K562 treated with DMSO at 1 percent for 48 hours (cell line): Measurements from ENCODE around the gene ZFP30. TPM values are rescaled to one million over a fixed set of nuclear protein-coding genes. Genes with fewer than 3 reads are reported as not detected.

Experiments
- total RNA-seq: library from RNA; unstranded; fragments of 300-600 nt; gene quantifications from 2 replicates; pipeline ENCODE4 v1.2.3, GENCODE V29; 2022; ENCODE audit warnings: low replicate concordance; ENCODE audit errors: extremely low read depth

Gene ZFP30
- not detected in 2 replicates for total RNA-seq

GRCh38 chr19:37655301-37655688 is at the start of gene ZFP30:
Gene ZFP30 (minus strand): TSS chr19:37655465. CDS start chr19:37647822, 7,643 bp downstream.

GRCh38 chr19:37594304-37594981 is 60.8 kb downstream of the ZFP30 start, which contains the start of the genes ZNF540 and ZNF571:
Gene ZNF540 (plus strand): TSS chr19:37594876. CDS start chr19:37598448, 3,572 bp downstream.
Gene ZNF571 (minus strand): TSS chr19:37594792. CDS start chr19:37586676, 8,116 bp downstream.

Other genes starting within 250 kb of the ZFP30 start
- not detected in 2 replicates for gene ZNF569, start 188.0 kb downstream of the ZFP30 start, total RNA-seq
- gene ZNF570, start 186.1 kb downstream of the ZFP30 start, total RNA-seq: not detected in 2 replicates
- gene ZNF793, start 148.5 kb downstream of the ZFP30 start, total RNA-seq: not detected in 2 replicates
- gene ZNF571, start 60.7 kb downstream of the ZFP30 start, total RNA-seq: not detected in 2 replicates
- gene ZNF540, start 60.6 kb downstream of the ZFP30 start, total RNA-seq: not detected in 2 replicates
- not detected in 2 replicates for gene ZNF607, start 64.3 kb upstream of the ZFP30 start, total RNA-seq
- not detected in 2 replicates for gene ZNF573, start 124.1 kb upstream of the ZFP30 start, total RNA-seq